ENCODE results near the gene SYNCRIP. TPM values are rescaled to one million over a fixed set of nuclear protein-coding genes. Genes with fewer than 3 reads are reported as not detected.
"Not testable (repeated sequence)": the region's sequence is repeated elsewhere in the genome, so short reads cannot be mapped to it uniquely, and the experiment has no call there.

Gene SYNCRIP
- total RNA-seq, 1 experiment from 2014 or later, result 67.5 TPM

DNA sequence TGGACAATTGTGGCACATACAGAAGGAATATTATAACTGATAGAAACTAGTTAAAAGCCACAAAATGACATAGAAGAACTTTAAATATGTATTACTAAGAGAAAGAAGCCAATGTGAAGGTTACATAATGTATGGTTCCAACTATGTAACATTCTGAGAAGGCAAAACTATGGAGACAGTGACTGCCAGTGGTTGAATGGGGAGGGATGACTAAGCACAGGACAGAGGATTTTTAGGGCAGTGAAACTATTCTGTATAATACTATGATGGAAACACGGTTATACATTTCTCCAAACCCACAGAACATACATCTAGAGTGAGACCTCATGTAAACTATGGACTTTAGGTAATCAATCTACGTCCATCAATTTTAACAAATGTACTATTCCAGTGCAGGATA, 22.4 kb downstream of the SYNCRIP start:
- DNase-seq (ENCODE audit: low read depth, low spot score), result no peak
- in situ Hi-C loops (cut with HindIII; ENCODE audit: low pct_unique_long_range_greater_than_20kb, low sequenced_read_pairs), result no loop called here

GRCh38 chr6:85614780-85615179, 27.9 kb downstream of the SYNCRIP start:
- no peak for DNase-seq (ENCODE audit: low read depth, low spot score)
- in situ Hi-C loops (cut with HindIII; ENCODE audit: low pct_unique_long_range_greater_than_20kb, low sequenced_read_pairs), result no loop called here

DNA sequence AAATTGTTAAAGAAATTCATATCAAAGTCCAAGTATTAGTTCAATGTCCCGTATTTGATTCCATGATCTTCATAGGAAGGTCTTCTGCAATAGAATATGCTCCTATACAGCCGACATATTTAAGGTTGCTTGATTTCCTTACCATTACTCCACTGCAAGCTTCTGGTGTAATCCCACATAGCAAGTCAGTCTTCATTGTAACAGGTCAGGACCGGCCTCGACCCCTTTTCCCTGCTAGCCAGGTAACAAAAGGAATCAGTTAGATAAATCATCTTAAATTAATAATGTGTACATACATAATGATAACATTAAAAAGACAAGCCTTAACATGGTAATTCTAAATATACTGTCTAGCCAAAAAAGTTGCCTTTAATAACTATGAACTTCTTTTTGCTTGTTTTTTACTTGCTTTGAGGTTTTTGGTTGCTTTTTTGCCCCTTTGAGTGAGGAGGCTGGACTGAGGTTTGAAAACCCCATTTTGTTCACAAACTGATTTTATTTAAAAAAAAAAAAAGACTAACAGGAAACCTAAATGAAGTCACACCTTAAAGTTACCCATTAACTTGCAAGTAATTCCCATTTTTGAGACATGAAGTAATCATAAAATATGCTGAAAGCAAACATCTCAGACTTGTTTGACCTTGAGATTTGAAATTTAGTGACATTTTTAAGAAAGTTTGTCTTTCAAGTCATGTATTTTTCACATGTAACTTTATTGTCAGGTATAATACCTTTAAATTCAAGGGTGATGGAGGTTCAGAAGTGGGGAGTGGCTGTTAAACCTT, 29.8 kb downstream of the SYNCRIP start:
- in situ Hi-C loops (cut with HindIII; ENCODE audit: low pct_unique_long_range_greater_than_20kb, low sequenced_read_pairs), result no loop called here
- no peak for DNase-seq (ENCODE audit: low read depth, low spot score)

GRCh38 chr6:85610182-85610895, 32.3 kb downstream of the SYNCRIP start:
- in situ Hi-C loops (cut with HindIII; ENCODE audit: low pct_unique_long_range_greater_than_20kb, low sequenced_read_pairs), result no loop called here
- no peak for DNase-seq (ENCODE audit: low read depth, low spot score)

- in situ Hi-C loops (cut with HindIII; ENCODE audit: low pct_unique_long_range_greater_than_20kb, low sequenced_read_pairs), result no loop called here
- DNase-seq (ENCODE audit: low read depth, low spot score), result no peak
Observed at GRCh38 chr6:85602100-85602499, 40.6 kb downstream of the SYNCRIP start.

- in situ Hi-C loops (cut with HindIII; ENCODE audit: low pct_unique_long_range_greater_than_20kb, low sequenced_read_pairs), result no loop called here
Observed at GRCh38 chr6:85600713-85601313, 41.9 kb downstream of the SYNCRIP start.

DNA sequence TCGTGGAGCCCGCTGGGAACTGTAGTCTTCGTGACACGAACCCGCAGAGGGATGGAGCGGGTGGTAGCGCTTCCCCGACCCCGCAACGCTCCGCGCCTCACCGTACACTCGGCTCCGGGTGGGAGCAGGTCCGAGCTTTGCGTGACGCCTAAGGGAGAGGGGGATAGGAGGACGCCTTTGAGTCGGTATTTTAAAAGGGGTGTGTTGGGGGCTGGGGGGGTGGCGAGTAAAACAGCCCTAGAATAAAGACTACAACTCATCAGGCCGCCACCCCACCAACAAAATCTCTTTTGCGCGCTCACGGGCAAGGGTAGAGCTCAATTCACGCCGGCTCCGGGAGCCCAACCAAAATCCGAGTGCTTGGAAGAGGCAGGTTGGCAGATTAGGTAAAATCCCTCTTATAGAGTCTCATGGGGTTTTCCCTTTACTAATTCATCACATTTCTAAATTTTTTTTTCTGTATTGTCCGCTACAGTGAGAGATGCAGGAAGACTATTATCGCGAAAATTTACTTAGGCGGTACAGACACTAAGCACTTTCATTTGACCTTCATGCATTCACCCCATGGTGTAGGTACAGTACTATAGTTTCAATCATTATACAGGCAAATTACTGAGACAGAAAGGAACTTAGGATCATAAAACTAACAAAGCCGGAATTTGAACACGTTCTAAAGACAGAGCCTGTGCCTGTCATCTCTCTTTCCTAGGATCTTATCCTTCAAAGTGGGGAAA, 48.3 kb downstream of the SYNCRIP start:
- DNase-seq (ENCODE audit: low read depth, low spot score), result peak; percentile 36
- in situ Hi-C loops (cut with HindIII; ENCODE audit: low pct_unique_long_range_greater_than_20kb, low sequenced_read_pairs), result no loop called here

More at GRCh38 chr6:85600713-85601313, 41.9 kb downstream of the SYNCRIP start:
- DNase-seq (ENCODE audit: low read depth, low spot score), result no peak

DNA sequence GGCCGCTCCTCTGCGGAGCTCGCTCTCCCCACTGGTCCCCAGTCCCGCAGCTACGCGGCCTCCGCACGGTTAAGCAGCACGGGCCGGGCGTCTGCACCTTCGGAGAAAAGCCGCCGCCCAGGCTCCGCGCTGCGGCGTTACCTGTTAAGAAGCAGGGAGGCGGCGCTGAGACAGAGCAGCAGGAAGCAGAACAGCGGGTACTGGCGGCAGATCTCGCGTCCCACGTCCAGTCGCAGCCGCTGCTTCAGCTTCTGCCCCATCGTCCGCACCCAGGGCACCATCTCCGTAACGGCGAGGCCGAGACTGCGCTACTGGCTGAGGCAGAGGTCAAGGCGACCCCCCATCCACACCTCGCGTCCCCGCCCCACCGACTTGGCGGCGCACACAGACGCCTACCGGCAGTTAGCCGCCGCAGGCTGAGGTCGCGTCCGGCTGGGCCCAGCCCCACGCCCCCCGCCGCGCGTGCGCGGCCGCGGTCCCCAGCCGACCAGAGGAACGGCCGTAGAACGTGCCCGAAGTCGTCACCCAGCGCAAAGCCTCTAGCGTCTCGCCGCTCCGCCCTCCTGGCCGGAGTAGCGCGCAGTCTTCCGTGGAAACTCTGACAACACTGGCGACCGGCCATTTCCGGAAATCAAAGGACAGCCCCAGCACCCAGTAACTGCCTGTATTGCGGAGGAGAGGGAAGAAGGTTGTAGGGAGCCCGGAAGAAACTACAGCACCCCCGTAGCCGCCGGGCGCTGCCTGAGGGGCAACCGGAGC, 49.1 kb downstream of the SYNCRIP start, which contains the start of gene SNX14:
Gene SNX14 (minus strand): TSS at position 421 of the 759 bp plus-strand sequence. CDS start 140 bp downstream, at position 281.
- in situ Hi-C loops (cut with HindIII; ENCODE audit: low pct_unique_long_range_greater_than_20kb, low sequenced_read_pairs), result no loop called here
- peak; percentile 91 for DNase-seq (ENCODE audit: low read depth, low spot score)

- no peak for DNase-seq (ENCODE audit: low read depth, low spot score)
- in situ Hi-C loops (cut with HindIII; ENCODE audit: low pct_unique_long_range_greater_than_20kb, low sequenced_read_pairs), result no loop called here
Observed at GRCh38 chr6:85592033-85592432, 50.7 kb downstream of the SYNCRIP start.

GRCh38 chr6:85591207-85591606, 51.5 kb downstream of the SYNCRIP start:
- in situ Hi-C loops (cut with HindIII; ENCODE audit: low pct_unique_long_range_greater_than_20kb, low sequenced_read_pairs), result no loop called here
- no peak for DNase-seq (ENCODE audit: low read depth, low spot score)

GRCh38 chr6:85585741-85586140, 56.9 kb downstream of the SYNCRIP start:
- in situ Hi-C loops (cut with HindIII; ENCODE audit: low pct_unique_long_range_greater_than_20kb, low sequenced_read_pairs), result no loop called here
- DNase-seq (ENCODE audit: low read depth, low spot score), result no peak

DNA sequence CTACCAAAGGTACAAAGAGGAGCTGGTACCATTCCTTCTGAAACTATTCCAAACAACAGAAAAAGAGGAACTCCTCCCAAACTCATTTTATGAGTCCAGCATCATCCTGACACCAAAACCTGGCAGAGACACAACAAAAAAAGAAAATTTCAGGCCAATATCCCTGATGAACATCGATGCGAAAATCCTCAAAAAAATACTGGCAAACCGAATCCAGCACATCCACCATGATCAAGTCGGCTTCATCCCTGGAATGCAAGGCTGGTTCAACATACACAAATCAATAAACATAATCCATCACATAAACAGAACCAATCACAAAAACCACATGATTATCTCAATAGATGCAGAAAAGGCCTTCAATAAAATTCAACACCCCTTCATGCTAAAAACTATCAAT, 59.9 kb downstream of the SYNCRIP start:
- in situ Hi-C loops (cut with HindIII; ENCODE audit: low pct_unique_long_range_greater_than_20kb, low sequenced_read_pairs); DNase-seq (ENCODE audit: low read depth, low spot score): not testable (repeated sequence)

DNA sequence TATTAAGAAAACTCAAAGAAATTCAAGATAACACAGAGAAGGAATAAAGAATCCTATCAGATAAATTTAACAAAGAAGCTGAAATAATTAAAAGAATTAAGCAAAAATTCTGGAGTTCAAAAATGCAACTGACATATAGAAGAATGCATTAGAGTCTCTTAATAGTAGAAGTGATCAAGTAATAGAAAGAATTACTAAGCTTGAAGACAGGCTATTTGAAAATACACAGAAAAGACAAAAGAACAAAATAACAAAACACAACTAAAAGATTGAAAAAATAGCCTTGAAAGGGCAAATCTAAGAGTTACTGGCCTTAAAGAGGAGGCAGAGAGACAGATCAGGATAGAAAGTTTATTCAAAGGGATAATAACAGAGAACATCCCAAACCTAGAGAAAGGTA, 61.1 kb downstream of the SYNCRIP start:
- no peak for DNase-seq (ENCODE audit: low read depth, low spot score)
- in situ Hi-C loops (cut with HindIII; ENCODE audit: low pct_unique_long_range_greater_than_20kb, low sequenced_read_pairs), result no loop called here

DNA sequence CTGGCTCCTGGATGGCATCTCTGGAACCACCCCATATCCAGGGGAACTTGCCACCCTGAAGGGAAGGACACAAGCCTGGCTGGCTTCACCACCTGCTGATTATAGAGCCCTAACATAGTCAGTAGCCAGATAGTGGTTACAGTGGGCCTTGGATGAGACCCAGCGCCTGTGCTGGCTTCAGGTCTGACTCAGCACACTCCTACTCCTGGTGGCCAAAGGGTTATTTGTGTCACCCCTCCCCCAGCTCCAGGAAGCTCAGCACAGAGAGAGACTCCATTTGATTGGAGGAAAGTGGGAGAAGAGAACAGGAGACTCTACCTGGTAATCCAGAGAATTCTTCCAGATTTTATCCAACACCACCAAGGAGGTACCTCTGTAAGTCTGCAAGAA, 61.8 kb downstream of the SYNCRIP start:
- in situ Hi-C loops (cut with HindIII; ENCODE audit: low pct_unique_long_range_greater_than_20kb, low sequenced_read_pairs), result no loop called here
- DNase-seq (ENCODE audit: low read depth, low spot score), result no peak

DNA sequence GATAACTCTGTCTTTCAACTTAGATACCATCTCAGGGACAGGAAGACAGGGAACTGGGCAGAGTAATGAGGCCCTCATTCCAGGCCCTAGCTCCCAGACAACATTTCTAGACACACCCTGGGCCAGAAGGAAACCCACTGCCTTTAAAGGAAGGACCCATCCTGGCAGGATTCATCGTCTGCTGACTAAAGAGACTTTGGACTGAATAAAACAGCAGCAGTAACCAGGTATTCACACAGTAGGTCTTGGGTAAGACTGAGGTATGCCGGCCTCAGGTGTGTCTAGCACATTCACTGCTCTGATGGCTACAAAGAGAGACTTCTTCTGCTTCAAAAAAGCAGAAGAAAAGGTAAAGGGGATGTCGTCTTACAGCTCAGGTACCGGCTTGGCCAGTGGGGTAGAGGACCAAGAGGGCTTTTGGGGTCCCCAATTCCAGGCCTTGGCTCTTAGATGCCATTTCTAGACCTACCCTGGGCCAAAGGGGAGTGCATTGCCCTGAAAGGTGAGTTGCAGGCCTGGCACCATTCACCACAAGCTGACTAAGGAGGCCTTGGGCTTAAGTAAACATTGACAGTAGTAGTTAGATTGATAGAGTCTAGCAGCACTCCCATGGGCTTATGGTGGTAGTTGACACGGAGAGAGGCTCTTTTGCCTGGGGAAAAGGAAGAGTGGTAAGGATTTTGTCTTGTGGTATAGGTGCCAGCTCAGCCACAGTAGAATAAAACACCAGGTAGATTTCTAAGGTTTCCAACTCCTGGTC, 62.4 kb downstream of the SYNCRIP start:
- in situ Hi-C loops (cut with HindIII; ENCODE audit: low pct_unique_long_range_greater_than_20kb, low sequenced_read_pairs), result no loop called here
- no peak for DNase-seq (ENCODE audit: low read depth, low spot score)

DNA sequence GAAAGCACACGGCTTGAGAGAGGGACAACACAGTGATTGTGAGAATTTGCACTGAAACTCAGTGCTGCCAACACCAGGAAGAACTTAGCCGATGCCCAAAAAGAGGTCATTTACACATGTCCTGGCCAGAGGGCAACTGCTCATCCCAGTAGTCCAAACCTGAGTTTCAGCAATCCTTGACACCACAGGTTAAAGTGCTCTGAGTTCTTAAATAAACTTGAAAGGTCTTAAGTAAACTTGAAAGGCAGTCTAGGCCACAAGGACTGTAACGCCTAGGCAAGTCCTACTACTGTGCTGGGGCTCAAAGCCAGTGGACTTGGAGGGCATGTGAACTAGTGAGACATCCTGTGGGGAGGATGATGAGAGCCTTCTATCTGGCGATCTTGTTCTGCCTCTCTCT, 63.1 kb downstream of the SYNCRIP start:
- in situ Hi-C loops (cut with HindIII; ENCODE audit: low pct_unique_long_range_greater_than_20kb, low sequenced_read_pairs), result no loop called here

GRCh38 chr6:85576476-85576875, 66.2 kb downstream of the SYNCRIP start:
- in situ Hi-C loops (cut with HindIII; ENCODE audit: low pct_unique_long_range_greater_than_20kb, low sequenced_read_pairs), result no loop called here
- DNase-seq (ENCODE audit: low read depth, low spot score), result no peak

More for the DNA sequence above, 63.1 kb downstream of the SYNCRIP start:
- peak; percentile 17 for DNase-seq (ENCODE audit: low read depth, low spot score)

Measured in SK-MEL-5 (cell line).